ENCODE results near the gene FCRL5.

Gene FCRL5

DNA sequence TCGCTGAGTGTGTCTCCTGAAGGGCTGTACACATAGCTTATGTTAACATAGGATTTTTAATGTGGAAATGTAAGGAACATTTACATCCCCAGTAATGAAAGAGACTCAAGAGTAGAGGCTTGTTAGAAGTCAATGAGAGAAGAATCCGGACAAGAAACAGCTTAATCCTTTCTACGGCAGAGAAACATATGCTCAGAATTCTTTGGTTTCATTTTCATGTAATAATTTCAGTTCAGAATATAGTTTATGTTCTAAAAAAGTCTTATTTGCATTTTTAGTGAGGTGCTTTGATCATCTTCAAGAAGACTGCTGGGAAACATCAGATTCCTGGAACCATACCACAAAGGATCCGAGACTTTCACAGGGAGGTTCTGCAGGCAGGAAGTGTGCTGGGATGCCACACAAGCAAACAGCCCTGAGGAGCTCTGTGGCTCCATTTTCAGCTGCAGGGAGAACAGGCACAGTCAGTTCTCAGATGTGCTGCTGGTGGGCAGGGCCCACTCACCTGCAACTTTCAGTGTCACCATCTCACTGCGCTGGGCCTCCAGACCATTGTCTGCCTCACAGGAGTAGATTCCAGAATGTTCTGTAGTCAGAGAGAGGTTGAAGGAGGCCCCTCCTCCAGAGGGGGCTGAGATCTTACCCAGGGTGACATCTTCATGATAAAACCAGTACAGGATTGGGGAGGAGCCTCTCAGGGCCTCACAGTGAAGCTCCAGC lies 28.4 kb downstream of the FCRL5 start:
- no peak for DNase-seq (ENCODE audit: low spot score)

GRCh38 chr1:157521056-157521455 lies 31.3 kb downstream of the FCRL5 start:
- DNase-seq (ENCODE audit: low spot score): no peak

DNA sequence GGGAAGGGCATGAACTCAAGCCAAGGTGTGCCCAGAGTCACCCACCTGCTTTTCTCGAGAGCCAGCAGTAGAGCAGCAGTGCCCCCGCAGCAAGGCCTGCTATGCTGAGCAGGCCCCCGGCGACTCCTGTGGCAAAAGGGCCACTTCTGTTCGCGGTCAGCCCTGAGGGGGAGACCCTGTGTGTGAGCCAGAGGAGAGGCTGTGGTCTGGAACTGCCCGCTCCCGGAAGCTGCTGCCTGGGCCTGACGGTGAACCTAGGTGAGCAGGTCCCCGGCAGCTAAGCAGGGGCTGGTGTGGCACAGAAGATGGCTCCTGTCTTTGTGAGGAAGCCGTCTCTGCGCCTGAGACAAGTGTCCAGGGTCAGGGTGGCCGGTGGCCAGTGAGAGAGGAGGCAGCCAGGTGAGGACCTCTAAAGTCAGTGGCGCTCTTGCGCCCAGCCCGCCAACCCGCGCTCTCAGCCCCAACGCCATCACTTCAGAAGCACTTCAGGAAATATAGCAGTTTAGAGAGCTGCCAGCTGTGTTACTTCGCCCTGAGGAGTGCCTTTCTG lies 31.9 kb downstream of the FCRL5 start:
- no peak for DNase-seq (ENCODE audit: low spot score)

DNA sequence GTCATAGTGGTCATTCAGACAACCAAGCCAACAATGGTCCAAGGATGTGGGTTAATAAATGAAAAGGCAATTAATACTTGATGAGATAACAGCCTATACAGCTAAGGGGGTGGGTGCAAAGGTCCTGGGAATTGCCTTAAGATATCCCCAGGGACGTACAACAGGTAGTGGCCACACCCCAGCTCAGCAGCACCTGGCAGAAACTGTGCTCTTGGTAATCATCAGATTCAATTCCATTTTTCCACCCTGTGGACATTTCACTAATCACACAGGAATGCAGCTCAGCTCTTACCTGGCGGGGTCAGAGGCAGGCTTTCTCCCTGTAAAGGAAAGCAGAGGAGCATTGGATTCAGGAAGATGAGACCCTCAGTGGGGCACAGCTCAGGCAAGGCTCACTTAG lies 32.9 kb downstream of the FCRL5 start:
- DNase-seq (ENCODE audit: low spot score): no peak

DNA sequence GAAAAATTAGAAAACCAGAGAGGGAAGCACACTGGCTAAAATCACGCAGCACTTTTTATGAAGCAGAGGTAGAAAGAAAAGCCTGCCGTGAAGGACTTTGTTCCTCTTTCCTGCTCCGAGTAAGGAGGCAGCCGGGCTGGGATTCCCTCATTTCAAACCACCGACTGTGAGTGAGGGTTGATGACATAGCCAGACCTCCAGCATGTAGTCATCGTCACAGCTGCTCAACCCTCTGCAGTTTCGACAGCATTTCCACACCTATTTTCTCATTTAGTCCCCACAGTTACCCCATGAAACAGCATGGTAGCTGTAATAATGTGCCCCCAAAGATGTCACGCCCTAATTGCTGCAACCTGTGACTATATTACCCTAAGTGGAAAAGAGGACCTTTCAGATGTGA lies 35.3 kb downstream of the FCRL5 start:
- DNase-seq (ENCODE audit: low spot score): no peak

GRCh38 chr1:157515709-157516108 lies 36.6 kb downstream of the FCRL5 start:
- DNase-seq (ENCODE audit: low spot score): no peak

DNA sequence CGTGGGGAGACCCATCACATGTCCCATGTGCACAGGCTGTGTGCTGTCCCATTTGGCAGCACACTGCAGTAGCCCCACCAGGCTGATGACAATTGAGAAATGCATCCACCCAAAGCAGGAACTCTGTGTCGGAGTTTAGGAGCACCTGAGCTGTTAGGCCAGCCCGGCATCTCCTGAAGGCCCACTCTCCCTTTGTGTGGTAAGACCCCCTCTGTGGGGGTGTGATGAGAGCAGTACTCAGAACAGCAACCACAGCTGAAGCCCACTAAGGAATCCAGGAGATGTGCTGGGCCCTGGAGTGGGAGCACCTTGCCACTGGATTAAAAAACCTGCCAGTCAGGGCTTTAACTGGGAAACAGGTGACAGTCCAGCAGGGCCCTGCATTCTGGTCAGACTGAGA lies 37.2 kb downstream of the FCRL5 start:
- DNase-seq (ENCODE audit: low spot score): no peak

GRCh38 chr1:157512036-157512969 lies 40.0 kb downstream of the FCRL5 start:
- no peak for DNase-seq (ENCODE audit: low spot score)

GRCh38 chr1:157509546-157510232 lies 42.6 kb downstream of the FCRL5 start:
- DNase-seq (ENCODE audit: low spot score): no peak

DNA sequence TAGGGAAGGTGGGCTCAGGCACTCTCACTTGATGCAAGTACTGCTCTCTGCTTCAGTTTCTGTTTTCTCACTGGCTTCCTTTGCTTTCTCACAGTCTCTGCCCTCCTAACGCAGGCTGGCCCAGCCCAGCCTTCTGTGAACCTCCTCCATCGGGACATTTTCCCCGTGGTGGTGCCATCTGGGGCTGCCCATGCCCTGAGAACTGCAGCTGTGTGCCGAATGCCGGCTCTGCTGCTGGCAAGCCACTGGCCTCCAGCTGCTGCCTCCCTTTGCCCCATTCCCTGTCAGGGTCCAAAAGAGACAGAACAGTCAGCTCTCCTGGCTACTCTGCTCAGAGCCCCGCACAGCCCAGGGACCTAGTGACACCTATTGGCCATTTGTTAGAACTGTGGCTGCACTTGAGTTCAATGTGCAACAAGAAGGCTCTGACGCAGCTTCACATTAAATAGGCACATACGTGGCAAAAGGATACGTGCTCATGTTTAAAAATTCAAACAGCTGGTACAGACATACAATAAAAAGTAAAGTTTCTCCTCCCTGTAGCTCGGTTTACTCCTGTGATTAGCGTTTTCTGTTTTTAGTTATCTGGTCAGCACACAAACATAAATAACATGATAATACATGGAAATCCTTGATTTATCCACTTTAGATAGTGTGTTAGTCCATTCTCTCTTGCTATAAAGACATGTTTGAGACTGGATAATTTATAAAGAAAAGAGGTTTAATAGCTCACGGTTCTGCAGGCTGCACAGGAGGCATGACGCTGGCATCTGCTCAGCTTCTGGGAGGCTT lies 46.6 kb downstream of the FCRL5 start:
- peak; percentile 40 for DNase-seq (ENCODE audit: low spot score)

GRCh38 chr1:157504646-157505045 lies 47.7 kb downstream of the FCRL5 start:
- DNase-seq (ENCODE audit: low spot score): no peak

DNA sequence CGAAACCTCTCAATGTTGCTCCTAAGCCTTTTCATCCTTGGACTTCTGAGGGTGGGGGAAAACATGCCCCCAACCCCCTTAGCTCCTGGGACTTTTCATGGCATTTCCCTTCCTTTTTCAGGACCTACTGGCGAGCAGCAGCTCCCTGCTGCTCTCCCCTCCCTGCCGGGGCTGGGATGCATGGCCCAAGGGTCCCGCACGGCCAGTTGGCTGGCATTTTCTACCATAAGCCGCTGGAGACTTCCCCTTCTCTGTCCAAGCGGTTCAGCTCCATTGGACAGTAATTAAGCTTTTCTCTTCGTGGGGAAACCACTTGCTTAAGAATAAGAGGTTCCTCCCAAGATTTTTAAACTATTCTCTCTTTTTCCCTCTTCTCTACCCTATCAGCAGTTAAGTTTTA lies 52.8 kb downstream of the FCRL5 start:
- no peak for DNase-seq (ENCODE audit: low spot score)

- DNase-seq (ENCODE audit: low spot score): no peak
Observed at GRCh38 chr1:157498736-157499090, 53.6 kb downstream of the FCRL5 start.

DNA sequence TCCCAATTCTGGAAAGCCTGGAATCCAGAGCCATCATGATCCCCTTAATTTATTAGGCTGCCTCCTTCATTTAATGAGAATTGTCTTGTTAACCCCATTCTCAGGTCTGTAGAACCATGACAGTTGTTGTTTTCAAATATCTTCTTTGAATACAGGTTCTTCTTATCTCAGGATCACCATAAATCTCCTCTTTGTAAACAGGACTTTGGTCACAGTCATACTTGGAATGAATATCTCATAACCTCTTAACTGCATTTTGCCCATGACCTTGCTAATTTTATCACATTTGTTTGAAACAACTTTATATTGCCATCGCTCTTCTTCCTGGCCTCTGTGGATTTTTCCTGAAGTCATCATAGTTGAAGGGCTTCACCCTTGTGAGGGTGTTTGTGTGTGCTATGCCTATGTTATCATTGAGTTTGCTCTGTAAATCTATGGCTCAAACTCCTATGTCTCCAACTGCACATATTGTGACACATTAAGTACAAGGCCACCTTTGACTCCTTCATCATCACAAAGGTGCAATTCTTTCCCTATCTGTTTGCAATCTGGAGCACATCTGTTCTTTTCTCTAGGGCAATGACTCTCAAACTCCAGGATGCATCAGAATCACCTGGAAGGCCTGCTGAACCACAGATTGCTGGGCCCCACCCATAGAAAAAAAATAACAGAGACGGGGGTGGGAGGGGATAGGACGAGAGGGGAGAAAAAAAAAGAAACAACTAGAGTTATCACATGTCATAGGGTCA lies 54.2 kb downstream of the FCRL5 start:
- no peak for DNase-seq (ENCODE audit: low spot score)

DNA sequence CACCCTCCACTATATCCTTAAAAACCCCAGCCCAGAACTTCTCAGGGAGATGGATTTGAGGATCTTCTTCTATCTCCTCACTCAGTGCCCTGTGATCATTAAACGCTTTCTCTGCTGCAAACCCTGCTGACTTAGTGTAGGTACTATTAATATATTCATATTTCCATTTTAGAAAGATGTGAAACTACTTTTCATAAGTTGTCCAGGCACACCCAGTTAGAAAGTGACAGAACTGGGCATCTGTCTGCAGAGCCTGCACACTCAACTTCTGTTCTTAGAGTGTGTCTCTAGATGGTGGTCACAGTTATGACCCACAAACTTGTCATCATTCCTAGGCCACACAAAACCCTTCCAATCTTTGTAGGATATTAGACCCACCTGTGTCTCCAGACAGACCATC lies 55.0 kb downstream of the FCRL5 start:
- no peak for DNase-seq (ENCODE audit: low spot score)

DNA sequence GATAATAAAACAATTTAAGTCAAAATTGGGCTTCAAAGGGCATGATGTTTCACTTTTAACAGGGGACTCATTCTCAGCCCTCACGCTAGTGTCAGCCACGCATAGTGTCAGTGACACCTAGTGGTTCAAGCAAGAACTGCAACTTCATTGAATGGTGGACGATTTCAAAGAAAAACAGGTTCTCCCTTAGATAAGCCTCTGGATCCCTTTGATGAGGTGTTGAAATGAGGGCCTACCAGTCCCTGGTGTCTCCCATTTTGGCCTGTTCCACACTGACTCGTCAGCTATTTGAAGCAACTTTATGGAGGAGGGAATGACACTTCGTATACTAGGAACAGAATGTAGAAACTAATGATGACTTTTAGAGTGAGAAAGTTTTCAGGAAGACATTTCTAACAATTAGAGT lies 56.2 kb downstream of the FCRL5 start:
- peak; percentile 18 for DNase-seq (ENCODE audit: low spot score)

DNA sequence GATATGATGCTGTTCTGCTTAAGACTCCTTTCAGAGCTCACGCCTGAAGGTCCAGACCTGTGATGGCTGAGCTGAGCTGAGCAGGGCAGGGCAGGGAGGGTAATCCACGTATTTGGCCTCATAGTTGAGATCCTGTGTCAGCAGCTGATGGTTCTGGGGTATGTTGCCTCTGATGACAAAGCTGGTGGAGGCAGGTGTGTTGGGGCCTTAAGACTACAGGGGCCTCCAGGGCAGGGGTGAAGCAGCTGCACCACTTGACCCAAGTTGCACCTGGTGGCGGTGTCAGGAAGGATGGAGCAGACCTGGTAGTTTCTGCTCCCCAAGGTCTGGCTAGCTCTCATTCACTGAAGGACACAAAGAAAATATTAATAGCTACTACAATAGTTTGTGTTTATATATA lies 57.0 kb downstream of the FCRL5 start:
- DNase-seq (ENCODE audit: low spot score): no peak

DNA sequence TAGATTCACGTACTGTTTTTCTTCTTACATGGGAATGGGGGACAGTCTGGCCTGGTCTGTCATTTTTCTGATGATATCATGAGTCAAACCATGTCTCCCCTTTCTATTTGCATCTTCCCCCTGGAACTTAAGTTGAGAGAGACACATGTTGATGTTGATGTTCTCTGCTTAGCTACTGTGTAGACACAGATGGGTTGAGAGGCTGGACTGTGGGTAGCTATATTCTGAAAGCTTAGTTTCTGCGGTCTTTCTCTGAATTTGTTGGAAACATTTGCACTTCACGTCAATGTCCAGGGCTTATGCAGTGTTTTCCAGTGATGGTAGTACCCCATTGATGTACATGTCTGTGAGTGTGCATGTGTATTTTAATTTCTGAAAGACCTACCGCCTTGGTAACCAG lies 58.2 kb downstream of the FCRL5 start:
- DNase-seq (ENCODE audit: low spot score): no peak

DNA sequence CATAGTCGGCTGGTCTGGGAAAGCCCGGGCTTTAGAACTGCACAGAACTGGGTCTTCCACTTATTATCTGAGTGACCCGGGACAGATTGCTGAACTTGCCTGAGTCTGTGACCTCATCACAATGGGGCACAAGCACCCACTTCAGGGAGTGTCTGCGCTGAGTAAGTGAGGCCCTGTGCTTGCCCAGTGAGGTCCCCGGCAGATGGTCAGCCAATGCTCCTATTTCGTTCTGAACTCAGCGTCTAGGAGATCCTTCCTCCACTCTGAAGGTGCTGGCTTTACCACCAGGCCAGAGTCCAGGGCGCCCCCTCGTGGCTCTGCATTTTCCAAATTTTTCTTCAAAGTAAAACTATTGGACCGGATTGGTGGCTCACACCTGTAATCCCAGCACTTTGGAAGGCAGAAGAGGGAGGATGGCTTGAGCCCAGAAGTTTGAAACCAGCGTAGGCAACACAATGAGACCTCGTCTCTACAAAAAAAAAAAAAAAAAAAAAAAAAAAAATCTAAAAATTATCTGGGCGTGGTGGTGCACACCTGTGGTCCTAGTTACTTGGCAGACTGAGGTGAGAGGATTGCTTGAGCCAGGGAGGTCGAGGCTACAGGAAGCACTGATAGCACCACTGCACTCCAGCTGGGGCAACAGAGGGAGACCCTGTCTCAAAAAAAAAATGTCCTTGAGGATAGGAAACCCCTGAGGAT lies 61.7 kb downstream of the FCRL5 start:
- peak; percentile 64 for DNase-seq (ENCODE audit: low spot score)

- no peak for DNase-seq (ENCODE audit: low spot score)
Observed at GRCh38 chr1:157488156-157488555, 64.2 kb downstream of the FCRL5 start.
